Ascending aorta (tissue), 2 donors: Measurements from ENCODE around the gene CCDC14. TPM values are rescaled to one million over a fixed set of nuclear protein-coding genes. Genes with fewer than 3 reads are reported as not detected.

Experiments used
- DNase-seq, 2 donors: peaks; one replicate each; pipeline ENCODE4 v3.0.0-alpha.2; 2019; ENCODE audit warnings: low spot score in 2 of 2
- H3K27ac ChIP-seq, 2 donors: fragments of 200-600 bp; sonication (generic); one replicate each; pipeline ENCODE4 v1.5.1; 2016 to 2017; ENCODE audit warnings: mild to moderate bottlenecking in 1 of 2
- H3K27me3 ChIP-seq: fragments of 200-600 bp; sonication (generic); one replicate; pipeline ENCODE4 v1.5.1; 2017
- H3K36me3 ChIP-seq, 2 donors: fragments of 200-600 bp; sonication (generic); one replicate each; pipeline ENCODE4 v1.5.1; 2016
- H3K4me1 ChIP-seq, 2 donors: fragments of 200-600 bp; sonication (generic); one replicate each; pipeline ENCODE4 v1.5.1; 2016 to 2017; ENCODE audit warnings: mild to moderate bottlenecking in 1 of 2
- H3K4me3 ChIP-seq, 2 donors: fragments of 200-600 bp; sonication (generic); one replicate each; pipeline ENCODE4 v1.5.1; 2016 to 2017; ENCODE audit warnings: mild to moderate bottlenecking in 1 of 2
- H3K9me3 ChIP-seq, 2 donors: fragments of 200-600 bp; sonication (generic); one replicate each; pipeline ENCODE4 v1.5.1; 2016
- intact Hi-C: fragments of 100-400 bp; cut with DNase I; formaldehyde crosslinking; loops from one replicate; pipeline ENCODE4 v1.15.1; 2023
- total RNA-seq: library from RNA; depleted of rRNA; stranded (reverse); fragments of >200 nt; gene quantifications from one replicate; pipeline ENCODE4 v1.1.0, GENCODE V29; 2016
- TF ChIP-seq, protein P1 (sequence below), 3 experiments: fragments of 200-600 bp in 2 of 3; fragments of 450-650 bp in 1 of 3; sonication (generic) in 2 of 3; IDR thresholded peaks; one replicate each; pipeline ENCODE4 v1.5.1; 2016 to 2019; ENCODE audit warnings: antibody characterized with exemption in 3 of 3, mild to moderate bottlenecking in 1 of 3, moderate library complexity in 1 of 3

The CCDC14 gene
- total RNA-seq, 1 donor from 2014 or later, result 6.5 TPM

DNA sequence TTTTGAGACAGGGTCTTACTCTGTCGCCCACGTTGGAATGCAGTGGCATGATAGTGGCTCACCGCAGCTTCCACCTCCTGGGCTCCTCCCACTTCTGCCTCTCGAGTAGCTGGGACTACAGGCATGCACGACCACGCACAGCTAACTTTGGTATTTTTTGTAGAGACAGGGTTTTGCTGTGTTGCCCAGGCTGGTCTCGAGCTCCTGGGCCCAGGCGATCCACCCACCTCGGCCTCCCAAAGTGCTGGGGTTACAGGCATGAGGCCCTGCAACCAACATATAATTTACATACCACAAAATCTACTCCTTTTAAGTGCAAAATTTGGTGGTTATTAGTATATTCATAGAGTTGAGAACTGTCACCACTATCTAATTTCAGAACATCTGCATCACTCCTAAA, 31.7 kb downstream of the CCDC14 start:
- Histone ChIP-seq H3K4me1 (no peaks in the 10 kb centered on the region), H3K9me3 (no peaks in the 10 kb centered on the region), H3K27ac (no peak overlapping the region), H3K27me3 (no peaks in the 10 kb centered on the region), H3K36me3 (peaks cover 8 to 23% of the 10 kb centered on the region in 2 donors), H3K4me3 (no peak overlapping the region)
- intact Hi-C loops, result no loop called here
- TF ChIP-seq, protein P1, sequence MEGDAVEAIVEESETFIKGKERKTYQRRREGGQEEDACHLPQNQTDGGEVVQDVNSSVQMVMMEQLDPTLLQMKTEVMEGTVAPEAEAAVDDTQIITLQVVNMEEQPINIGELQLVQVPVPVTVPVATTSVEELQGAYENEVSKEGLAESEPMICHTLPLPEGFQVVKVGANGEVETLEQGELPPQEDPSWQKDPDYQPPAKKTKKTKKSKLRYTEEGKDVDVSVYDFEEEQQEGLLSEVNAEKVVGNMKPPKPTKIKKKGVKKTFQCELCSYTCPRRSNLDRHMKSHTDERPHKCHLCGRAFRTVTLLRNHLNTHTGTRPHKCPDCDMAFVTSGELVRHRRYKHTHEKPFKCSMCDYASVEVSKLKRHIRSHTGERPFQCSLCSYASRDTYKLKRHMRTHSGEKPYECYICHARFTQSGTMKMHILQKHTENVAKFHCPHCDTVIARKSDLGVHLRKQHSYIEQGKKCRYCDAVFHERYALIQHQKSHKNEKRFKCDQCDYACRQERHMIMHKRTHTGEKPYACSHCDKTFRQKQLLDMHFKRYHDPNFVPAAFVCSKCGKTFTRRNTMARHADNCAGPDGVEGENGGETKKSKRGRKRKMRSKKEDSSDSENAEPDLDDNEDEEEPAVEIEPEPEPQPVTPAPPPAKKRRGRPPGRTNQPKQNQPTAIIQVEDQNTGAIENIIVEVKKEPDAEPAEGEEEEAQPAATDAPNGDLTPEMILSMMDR (IDR thresholded peaks at IDR 0.05), result no peak
- no peak for DNase-seq

GRCh38 chr3:123926396-123926795, 34.6 kb downstream of the CCDC14 start:
- H3K36me3 ChIP-seq, result peaks cover 6 to 13% of the 10 kb centered on the region in 2 donors
- no peak overlapping the region for H3K27ac ChIP-seq
- intact Hi-C loops, result no loop called here
- no peak overlapping the region for H3K4me3 ChIP-seq
- peaks cover 5 to 13% of the 10 kb centered on the region in 2 donors for H3K9me3 ChIP-seq
- TF ChIP-seq, protein P1 (IDR thresholded peaks at IDR 0.05), result no peak
- no peak for DNase-seq
- no peaks in the 10 kb centered on the region for H3K4me1 ChIP-seq
- no peaks in the 10 kb centered on the region for H3K27me3 ChIP-seq

- Histone ChIP-seq H3K36me3 (peaks cover 6 to 23% of the 10 kb centered on the region in 2 donors), H3K4me1 (no peaks in the 10 kb centered on the region), H3K4me3 (no peak overlapping the region), H3K9me3 (peaks cover 7 to 32% of the 10 kb centered on the region in 2 donors), H3K27me3 (no peaks in the 10 kb centered on the region), H3K27ac (no peak overlapping the region)
- intact Hi-C loops, result no loop called here
- TF ChIP-seq, protein P1 (IDR thresholded peaks at IDR 0.05), result no peak
- DNase-seq, result no peak
Measured at GRCh38 chr3:123920868-123921267, 40.2 kb downstream of the CCDC14 start.

GRCh38 chr3:123920383-123920782, 40.6 kb downstream of the CCDC14 start:
- H3K36me3 ChIP-seq, result peaks cover 2 to 23% of the 10 kb centered on the region in 2 donors
- peaks cover 7 to 32% of the 10 kb centered on the region in 2 donors for H3K9me3 ChIP-seq
- DNase-seq, result no peak
- H3K4me3 ChIP-seq, result no peak overlapping the region
- H3K27ac ChIP-seq, result no peak overlapping the region
- intact Hi-C loops, result no loop called here
- no peaks in the 10 kb centered on the region for H3K27me3 ChIP-seq
- no peaks in the 10 kb centered on the region for H3K4me1 ChIP-seq
- TF ChIP-seq, protein P1 (IDR thresholded peaks at IDR 0.05), result no peak

- peaks cover 7 to 32% of the 10 kb centered on the region in 2 donors for H3K9me3 ChIP-seq
- no peak for DNase-seq
- H3K4me3 ChIP-seq, result no peak overlapping the region
- no peaks in the 10 kb centered on the region for H3K27me3 ChIP-seq
- no peak overlapping the region for H3K27ac ChIP-seq
- peaks cover 0 to under 1% of the 10 kb centered on the region in 2 donors for H3K4me1 ChIP-seq
- TF ChIP-seq, protein P1 (IDR thresholded peaks at IDR 0.05), result no peak
- H3K36me3 ChIP-seq, result peaks cover 0 to 23% of the 10 kb centered on the region in 2 donors
- intact Hi-C loops, result no loop called here
Measured at GRCh38 chr3:123919353-123919752, 41.7 kb downstream of the CCDC14 start.

- Histone ChIP-seq H3K36me3 (peaks cover 0 to 5% of the 10 kb centered on the region in 2 donors), H3K27ac (peak overlapping the region; percentile 2 to 18), H3K27me3 (no peaks in the 10 kb centered on the region), H3K4me3 (no peak overlapping the region), H3K4me1 (peaks cover 8 to 21% of the 10 kb centered on the region in 2 donors), H3K9me3 (peaks cover 0 to 4% of the 10 kb centered on the region in 2 donors)
- TF ChIP-seq, protein P1 (IDR thresholded peaks at IDR 0.05), result peak in 1 of 3 experiments; percentile 3
- intact Hi-C loops, result no loop called here
- DNase-seq, result no peak
Measured at GRCh38 chr3:123914829-123915228, 46.2 kb downstream of the CCDC14 start.
